Caco-2 (cell line): ENCODE data around the gene ORAI3. TPM values are rescaled to one million over a fixed set of nuclear protein-coding genes. Genes with fewer than 3 reads are reported as not detected.

Experiments used
- BruUV-seq: library from RNA; stranded (reverse); fragments of 400-500 nt; replicated peaks from 2 replicates; lab custom pipeline; 2021; lab: Mats Ljungman, UMichigan
- CTCF ChIA-PET: fragments of 300-600 bp; sonication (Branson Sonifier 250); formaldehyde crosslinking; loops from one replicate; lab custom pipeline; 2022; ENCODE audit warnings: antibody characterized with exemption; lab: Charles Lee
- POLR2A ChIA-PET: fragments of 300-600 bp; sonication (Branson Sonifier 250); formaldehyde crosslinking; loops from one replicate; lab custom pipeline; 2022; ENCODE audit warnings: antibody characterized with exemption; lab: Charles Lee
- DNase-seq, 2 experiments: peaks; one replicate each; pipeline versions ENCODE4 v3.0.0 to v3.0.0-alpha.2; 2020 to 2022
- H3K27me3 ChIP-seq: replicated peaks from 2 replicates; pipeline ENCODE4 v1.6.0; 2011; ENCODE audit warnings: low read length; ENCODE audit not compliant: control insufficient read depth, insufficient read depth
- H3K36me3 ChIP-seq: 2 replicates; pipeline ENCODE4 v1.5.1; 2011; ENCODE audit warnings: low read length; ENCODE audit not compliant: control insufficient read depth, insufficient read depth
- H3K4me1 ChIP-seq: fragments of 250-450 bp; sonication (Bioruptor Pico); 2 replicates; pipeline ENCODE4 v1.5.1; 2020; ENCODE audit warnings: mild to moderate bottlenecking
- H3K4me3 ChIP-seq: 2 replicates; pipeline ENCODE4 v1.5.1; 2011; ENCODE audit warnings: low read depth, mild to moderate bottlenecking, control low read depth, low read length
- H3K9me3 ChIP-seq: fragments of 250-450 bp; sonication (Bioruptor Pico); 2 replicates; pipeline ENCODE4 v1.5.1; 2020; ENCODE audit warnings: mild to moderate bottlenecking, moderate library complexity
- H3K27ac Mint-ChIP-seq: one replicate; pipeline ENCODE4 v1.8.0; 2022; ENCODE audit warnings: mixed read lengths; ENCODE audit not compliant: unreplicated experiment
- H3K27me3 Mint-ChIP-seq: one replicate; pipeline ENCODE4 v1.8.0; 2022; ENCODE audit warnings: mixed read lengths; ENCODE audit not compliant: insufficient read depth, unreplicated experiment
- H3K36me3 Mint-ChIP-seq: one replicate; pipeline ENCODE4 v1.8.0; 2022; ENCODE audit warnings: mild to moderate bottlenecking, mixed read lengths; ENCODE audit not compliant: insufficient read depth, unreplicated experiment
- H3K4me1 Mint-ChIP-seq: one replicate; pipeline ENCODE4 v1.8.0; 2022; ENCODE audit warnings: low read depth, mixed read lengths; ENCODE audit not compliant: unreplicated experiment
- H3K4me3 Mint-ChIP-seq: one replicate; pipeline ENCODE4 v1.8.0; 2022; ENCODE audit warnings: mild to moderate bottlenecking, moderate library complexity, mixed read lengths; ENCODE audit not compliant: unreplicated experiment
- H3K9me3 Mint-ChIP-seq: one replicate; pipeline ENCODE4 v1.8.0; 2022; ENCODE audit warnings: mixed read lengths; ENCODE audit not compliant: unreplicated experiment
- CTCF ChIP-seq, 2 experiments: fragments of 200-600 bp in 1 of 2; IDR thresholded peaks; 1 replicate in 1 of 2; 2 replicates in 1 of 2; pipeline versions ENCODE4 v1.5.1 to v1.8.0; 2011 to 2022; ENCODE audit warnings: antibody characterized with exemption in 1 of 2, control low read depth in 1 of 2, inconsistent platforms in 1 of 2, low read depth in 1 of 2, low read length in 1 of 2, mild to moderate bottlenecking in 1 of 2, moderate library complexity in 1 of 2; ENCODE audit not compliant: insufficient read depth in 1 of 2, severe bottlenecking in 1 of 2, unreplicated experiment in 1 of 2
- intact Hi-C: fragments of 100-400 bp; cut with micrococcal nuclease; formaldehyde crosslinking; loops from one replicate; pipeline ENCODE4 v1.10.0; 2022; ENCODE audit not compliant: unreplicated experiment
- total RNA-seq: library from RNA; stranded (reverse); gene quantifications from 2 replicates; pipeline ENCODE4 v1.2.3, GENCODE V29; 2022

ORAI3 gene
- total RNA-seq, 1 experiment from 2014 or later: 4.7 TPM

GRCh38 chr16:30901201-30902028 is 47.5 kb upstream of the ORAI3 start:
- Histone ChIP-seq H3K9me3 (no peaks in the 10 kb centered on the region), H3K4me3 (peak overlapping the region; percentile 28), H3K27me3 (no peaks in the 10 kb centered on the region), H3K36me3 (no peaks in the 10 kb centered on the region), H3K4me1 (peaks cover 4% of the 10 kb centered on the region)
- H3K4me3 Mint-ChIP-seq: peak overlapping the region; percentile 24
- POLR2A ChIA-PET: no interaction called here
- H3K36me3 Mint-ChIP-seq: peaks cover 6% of the 10 kb centered on the region
- CTCF ChIA-PET: interaction anchor here (1.6 to 1.9 kb wide), 2 partner anchors 57 to 161 kb away, joined by 3 to 12 read pairs; a partner anchor contains a TSS
- DNase-seq: no peak
- H3K4me1 Mint-ChIP-seq: peaks cover 9% of the 10 kb centered on the region
- H3K9me3 Mint-ChIP-seq: no peaks in the 10 kb centered on the region
- no TSS peak for BruUV-seq
- intact Hi-C loops: no loop called here
- no peaks in the 10 kb centered on the region for H3K27me3 Mint-ChIP-seq
- no peak overlapping the region for H3K27ac Mint-ChIP-seq
- no peak for TF ChIP-seq CTCF (IDR thresholded peaks at IDR 0.05; ENCODE audit: insufficient read depth in 1 of 2, low read depth in 1 of 2, low read length in 1 of 2, severe bottlenecking in 1 of 2, unreplicated experiment in 1 of 2)

DNA sequence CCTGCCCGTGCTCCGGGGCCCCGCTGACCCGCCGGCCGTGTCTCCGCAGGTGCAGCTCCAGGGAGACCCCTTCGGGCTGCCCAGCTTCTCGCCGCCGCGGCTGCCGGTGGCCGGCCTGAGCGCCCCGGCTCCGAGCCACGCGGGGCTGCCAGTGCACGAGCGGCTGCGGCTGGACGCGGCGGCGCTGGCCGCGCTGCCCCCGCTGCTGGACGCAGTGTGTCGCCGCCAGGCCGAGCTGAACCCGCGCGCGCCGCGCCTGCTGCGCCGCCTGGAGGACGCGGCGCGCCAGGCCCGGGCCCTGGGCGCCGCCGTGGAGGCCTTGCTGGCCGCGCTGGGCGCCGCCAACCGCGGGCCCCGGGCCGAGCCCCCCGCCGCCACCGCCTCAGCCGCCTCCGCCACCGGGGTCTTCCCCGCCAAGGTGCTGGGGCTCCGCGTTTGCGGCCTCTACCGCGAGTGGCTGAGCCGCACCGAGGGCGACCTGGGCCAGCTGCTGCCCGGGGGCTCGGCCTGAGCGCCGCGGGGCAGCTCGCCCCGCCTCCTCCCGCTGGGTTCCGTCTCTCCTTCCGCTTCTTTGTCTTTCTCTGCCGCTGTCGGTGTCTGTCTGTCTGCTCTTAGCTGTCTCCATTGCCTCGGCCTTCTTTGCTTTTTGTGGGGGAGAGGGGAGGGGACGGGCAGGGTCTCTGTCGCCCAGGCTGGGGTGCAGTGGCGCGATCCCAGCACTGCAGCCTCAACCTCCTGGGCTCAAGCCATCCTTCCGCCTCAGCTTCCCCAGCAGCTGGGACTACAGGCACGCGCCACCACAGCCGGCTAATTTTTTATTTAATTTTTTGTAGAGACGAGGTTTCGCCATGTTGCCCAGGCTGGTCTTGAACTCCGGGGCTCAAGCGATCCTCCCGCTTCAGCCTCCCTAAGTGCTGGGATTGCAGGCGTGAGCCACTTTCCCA is 46.6 kb upstream of the ORAI3 start:
- POLR2A ChIA-PET: no interaction called here
- Mint-ChIP-seq H3K9me3 (no peaks in the 10 kb centered on the region), H3K27me3 (no peaks in the 10 kb centered on the region), H3K4me3 (peak overlapping the region; percentile 79), H3K27ac (peak overlapping the region; percentile 6), H3K36me3 (no peaks in the 10 kb centered on the region), H3K4me1 (peaks cover 9% of the 10 kb centered on the region)
- no peak for TF ChIP-seq CTCF (IDR thresholded peaks at IDR 0.05; ENCODE audit: insufficient read depth in 1 of 2, low read depth in 1 of 2, low read length in 1 of 2, severe bottlenecking in 1 of 2, unreplicated experiment in 1 of 2)
- no peaks in the 10 kb centered on the region for H3K4me1 ChIP-seq
- DNase-seq: peak in 1 of 2 experiments; percentile 66
- no peaks in the 10 kb centered on the region for H3K9me3 ChIP-seq
- intact Hi-C loops: no loop called here
- H3K36me3 ChIP-seq: no peaks in the 10 kb centered on the region
- CTCF ChIA-PET: interaction anchor here (1.6 to 1.9 kb wide), 2 partner anchors 58 to 162 kb away, joined by 3 to 12 read pairs; a partner anchor contains a TSS
- H3K4me3 ChIP-seq: peak overlapping the region; percentile 38
- no TSS peak for BruUV-seq
- H3K27me3 ChIP-seq: no peaks in the 10 kb centered on the region

- Mint-ChIP-seq H3K9me3 (no peaks in the 10 kb centered on the region), H3K4me1 (peaks cover 9% of the 10 kb centered on the region), H3K27me3 (no peaks in the 10 kb centered on the region), H3K27ac (peak overlapping the region; percentile 6), H3K4me3 (peak overlapping the region; percentile 79), H3K36me3 (no peaks in the 10 kb centered on the region)
- no TSS peak for BruUV-seq
- no peak for TF ChIP-seq CTCF (IDR thresholded peaks at IDR 0.05; ENCODE audit: insufficient read depth in 1 of 2, low read depth in 1 of 2, low read length in 1 of 2, severe bottlenecking in 1 of 2, unreplicated experiment in 1 of 2)
- no peaks in the 10 kb centered on the region for H3K4me1 ChIP-seq
- DNase-seq: no peak
- no peaks in the 10 kb centered on the region for H3K27me3 ChIP-seq
- ChIA-PET CTCF (interaction anchor here (1.9 kb wide), 1 partner anchor 59 kb away, joined by 12 read pairs; no protein-coding TSS in a partner anchor), POLR2A (no interaction called here)
- no peak overlapping the region for H3K4me3 ChIP-seq
- intact Hi-C loops: no loop called here
- H3K9me3 ChIP-seq: no peaks in the 10 kb centered on the region
- no peaks in the 10 kb centered on the region for H3K36me3 ChIP-seq
Observed at GRCh38 chr16:30903002-30903401, 45.9 kb upstream of the ORAI3 start.
